ENCODE data around the gene KHDRBS2.

DNA sequence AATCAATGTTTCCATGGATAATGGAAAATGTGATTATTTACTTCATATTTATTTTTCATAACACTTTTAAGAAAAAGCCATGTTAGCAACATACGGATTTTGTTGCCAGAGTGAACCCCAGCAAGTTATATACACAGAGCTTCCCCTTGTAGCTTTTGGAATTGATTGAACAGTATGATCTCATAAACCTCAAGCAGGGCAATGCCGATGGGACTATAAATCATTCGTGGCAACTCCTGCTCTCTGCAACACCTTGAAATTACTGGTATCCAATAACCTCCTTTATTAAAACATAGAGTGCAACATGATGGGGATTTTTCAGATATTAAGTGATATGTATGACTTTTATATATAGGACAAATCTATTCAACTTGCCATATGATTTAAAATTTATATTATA lies 428.5 kb downstream of the KHDRBS2 start:
- TF ChIP-seq CTCF (IDR thresholded peaks at IDR 0.05) = no peak
- TF ChIP-seq POLR2A (IDR thresholded peaks at IDR 0.05) = no peak
